NT2/D1 (cell line): ENCODE measurements around the gene C19orf47.

Experiments
- DNase-seq: peaks from one replicate; pipeline ENCODE4 v3.0.0-alpha.2; 2011; ENCODE audit warnings: low read depth, low spot score
- H3K27me3 ChIP-seq: 2 replicates; pipeline ENCODE4 v1.6.0; 2011; ENCODE audit warnings: mild to moderate bottlenecking; ENCODE audit not compliant: insufficient read length, insufficient read depth
- H3K36me3 ChIP-seq: 2 replicates; pipeline ENCODE4 v1.6.1; 2011; ENCODE audit warnings: mild to moderate bottlenecking, low read length, mixed read lengths; ENCODE audit not compliant: insufficient read depth, insufficient read length
- H3K4me1 ChIP-seq: 2 replicates; pipeline ENCODE4 v1.5.1; 2011; ENCODE audit not compliant: insufficient read depth, insufficient read length
- H3K4me3 ChIP-seq: 2 replicates; pipeline ENCODE4 v1.5.1; 2011; ENCODE audit warnings: low read depth; ENCODE audit not compliant: insufficient read length
- H3K9ac ChIP-seq: 2 replicates; pipeline ENCODE4 v1.6.0; 2011; ENCODE audit warnings: low read depth; ENCODE audit not compliant: insufficient read length
- H3K9me3 ChIP-seq: 2 replicates; pipeline ENCODE4 v1.5.1; 2011; ENCODE audit warnings: mild to moderate bottlenecking, low read length; ENCODE audit not compliant: insufficient read depth
- SUZ12 ChIP-seq: IDR thresholded peaks from 2 replicates; pipeline ENCODE4 v1.6.1; 2011; ENCODE audit not compliant: insufficient read length, insufficient read depth; ENCODE audit errors: extremely low read depth
- YY1 ChIP-seq: IDR thresholded peaks from 2 replicates; pipeline ENCODE4 v1.6.1; 2011; ENCODE audit not compliant: insufficient read length, insufficient read depth
- ZNF274 ChIP-seq: IDR thresholded peaks from 2 replicates; pipeline ENCODE4 v1.6.1; 2011; ENCODE audit warnings: mild to moderate bottlenecking, low read depth, low read length

Gene C19orf47

GRCh38 chr19:40278361-40279035 lies 69.7 kb downstream of the C19orf47 start:
- Histone ChIP-seq H3K27me3 (no peaks in the 10 kb centered on the region), H3K4me1 (peaks cover 29% of the 10 kb centered on the region), H3K4me3 (no peak overlapping the region), H3K9me3 (no peaks in the 10 kb centered on the region), H3K9ac (no peak overlapping the region), H3K36me3 (peaks cover 25% of the 10 kb centered on the region)
- TF ChIP-seq SUZ12 (no peak), ZNF274 (no peak), YY1 (no peak)
- no peak for DNase-seq

GRCh38 chr19:40277356-40278059 lies 70.7 kb downstream of the C19orf47 start:
- Histone ChIP-seq H3K36me3 (peaks cover 19% of the 10 kb centered on the region), H3K4me1 (peaks cover 29% of the 10 kb centered on the region), H3K4me3 (no peak overlapping the region), H3K27me3 (no peaks in the 10 kb centered on the region), H3K9ac (no peak overlapping the region), H3K9me3 (no peaks in the 10 kb centered on the region)
- TF ChIP-seq YY1 (no peak), ZNF274 (no peak), SUZ12 (no peak)
- DNase-seq, result no peak

- peaks cover 16% of the 10 kb centered on the region for H3K4me1 ChIP-seq
- TF ChIP-seq ZNF274 (no peak), SUZ12 (no peak), YY1 (no peak)
- no peaks in the 10 kb centered on the region for H3K27me3 ChIP-seq
- no peak overlapping the region for H3K9ac ChIP-seq
- peaks cover 18% of the 10 kb centered on the region for H3K36me3 ChIP-seq
- no peak for DNase-seq
- no peaks in the 10 kb centered on the region for H3K9me3 ChIP-seq
- no peak overlapping the region for H3K4me3 ChIP-seq
Measured at GRCh38 chr19:40274585-40275544, 73.3 kb downstream of the C19orf47 start.

GRCh38 chr19:40273469-40274360 lies 74.5 kb downstream of the C19orf47 start:
- H3K4me3 ChIP-seq, result no peak overlapping the region
- peaks cover 11% of the 10 kb centered on the region for H3K4me1 ChIP-seq
- no peak for DNase-seq
- TF ChIP-seq YY1 (no peak), ZNF274 (no peak), SUZ12 (no peak)
- no peak overlapping the region for H3K9ac ChIP-seq
- no peaks in the 10 kb centered on the region for H3K9me3 ChIP-seq
- H3K27me3 ChIP-seq, result no peaks in the 10 kb centered on the region
- H3K36me3 ChIP-seq, result peaks cover 17% of the 10 kb centered on the region

- DNase-seq, result no peak
- H3K4me1 ChIP-seq, result peaks cover 14% of the 10 kb centered on the region
- no peak overlapping the region for H3K9ac ChIP-seq
- H3K36me3 ChIP-seq, result peaks cover 24% of the 10 kb centered on the region
- H3K4me3 ChIP-seq, result no peak overlapping the region
- TF ChIP-seq ZNF274 (no peak), YY1 (no peak), SUZ12 (no peak)
- H3K9me3 ChIP-seq, result no peaks in the 10 kb centered on the region
- H3K27me3 ChIP-seq, result no peaks in the 10 kb centered on the region
Measured at GRCh38 chr19:40272261-40272660, 75.9 kb downstream of the C19orf47 start.

- DNase-seq, result no peak
- peaks cover 24% of the 10 kb centered on the region for H3K36me3 ChIP-seq
- peaks cover 16% of the 10 kb centered on the region for H3K4me1 ChIP-seq
- H3K27me3 ChIP-seq, result no peaks in the 10 kb centered on the region
- no peak overlapping the region for H3K4me3 ChIP-seq
- no peaks in the 10 kb centered on the region for H3K9me3 ChIP-seq
- TF ChIP-seq ZNF274, result no peak
- no peak for TF ChIP-seq SUZ12
- no peak for TF ChIP-seq YY1
- H3K9ac ChIP-seq, result no peak overlapping the region
Measured at GRCh38 chr19:40271706-40272105, 76.5 kb downstream of the C19orf47 start.
